ENCODE results near the gene ABR. TPM values are rescaled to one million over a fixed set of nuclear protein-coding genes. Genes with fewer than 3 reads are reported as not detected.
"Not testable (repeated sequence)": the region's sequence is repeated elsewhere in the genome, so short reads cannot be mapped to it uniquely, and the experiment has no call there.

ABR gene
- total RNA-seq, 2 experiments from 2014 or later = 31.6 to 35.1 TPM

- Mint-ChIP-seq H3K9me3 (no peaks in the 10 kb centered on the region), H3K27me3 (peaks cover 28% of the 10 kb centered on the region), H3K27ac (no peak overlapping the region), H3K4me3 (peak overlapping the region; percentile 75), H3K4me1 (peaks cover 12% of the 10 kb centered on the region), H3K36me3 (no peaks in the 10 kb centered on the region)
- peak; percentile 77 for DNase-seq
Observed at GRCh38 chr17:980406-981291, 199.1 kb downstream of the ABR start.

- H3K36me3 Mint-ChIP-seq = no peaks in the 10 kb centered on the region
- H3K27me3 Mint-ChIP-seq = peaks cover 37% of the 10 kb centered on the region
- peak within 1 kb of the TSS; percentile 75 for H3K4me3 Mint-ChIP-seq
- peak; percentile 87 for DNase-seq
- H3K4me1 Mint-ChIP-seq = peaks cover 12% of the 10 kb centered on the region
- H3K9me3 Mint-ChIP-seq = no peaks in the 10 kb centered on the region
- no peak within 1 kb of the TSS for H3K27ac Mint-ChIP-seq
Observed at GRCh38 chr17:979539-980405, 200.0 kb downstream of the ABR start, which contains the start of gene NXN. Gene NXN (minus strand): TSS chr17:979776.

- no peak for DNase-seq
- H3K9me3 Mint-ChIP-seq = no peaks in the 10 kb centered on the region
- no peak overlapping the region for H3K27ac Mint-ChIP-seq
- peaks cover 12% of the 10 kb centered on the region for H3K4me1 Mint-ChIP-seq
- H3K36me3 Mint-ChIP-seq = no peaks in the 10 kb centered on the region
- H3K27me3 Mint-ChIP-seq = peaks cover 42% of the 10 kb centered on the region
- H3K4me3 Mint-ChIP-seq = no peak overlapping the region
Observed at GRCh38 chr17:979212-979538, 200.6 kb downstream of the ABR start.

GRCh38 chr17:978103-979093 lies 201.4 kb downstream of the ABR start:
- H3K27ac Mint-ChIP-seq = no peak overlapping the region

GRCh38 chr17:977166-977565 lies 202.6 kb downstream of the ABR start:
- Mint-ChIP-seq H3K27me3 (peaks cover 52% of the 10 kb centered on the region), H3K27ac (no peak overlapping the region)

More at GRCh38 chr17:978103-979093, 201.4 kb downstream of the ABR start:
- H3K4me1 Mint-ChIP-seq = peaks cover 12% of the 10 kb centered on the region
- H3K27me3 Mint-ChIP-seq = peaks cover 44% of the 10 kb centered on the region
- H3K4me3 Mint-ChIP-seq = peak overlapping the region; percentile 60
- H3K9me3 Mint-ChIP-seq = no peaks in the 10 kb centered on the region
- H3K36me3 Mint-ChIP-seq = no peaks in the 10 kb centered on the region
- no peak for DNase-seq

GRCh38 chr17:976312-976711 lies 203.5 kb downstream of the ABR start:
- Mint-ChIP-seq H3K27ac (no peak overlapping the region), H3K36me3 (no peaks in the 10 kb centered on the region), H3K9me3 (no peaks in the 10 kb centered on the region), H3K4me3 (no peak overlapping the region), H3K27me3 (peaks cover 60% of the 10 kb centered on the region), H3K4me1 (peaks cover 12% of the 10 kb centered on the region)
- no peak for DNase-seq

More at GRCh38 chr17:977166-977565, 202.6 kb downstream of the ABR start:
- Mint-ChIP-seq H3K36me3 (no peaks in the 10 kb centered on the region), H3K4me3 (no peak overlapping the region), H3K4me1 (peaks cover 12% of the 10 kb centered on the region), H3K9me3 (no peaks in the 10 kb centered on the region)
- DNase-seq = no peak

- H3K4me1 Mint-ChIP-seq = peaks cover 10% of the 10 kb centered on the region
- no peak overlapping the region for H3K4me3 Mint-ChIP-seq
- H3K36me3 Mint-ChIP-seq = no peaks in the 10 kb centered on the region
- peaks cover 69% of the 10 kb centered on the region for H3K27me3 Mint-ChIP-seq
- H3K27ac Mint-ChIP-seq = no peak overlapping the region
- no peak for DNase-seq
- no peaks in the 10 kb centered on the region for H3K9me3 Mint-ChIP-seq
Observed at GRCh38 chr17:975371-975915, 204.3 kb downstream of the ABR start.

- DNase-seq, H3K27ac Mint-ChIP-seq, H3K4me1 Mint-ChIP-seq, H3K9me3 Mint-ChIP-seq, H3K4me3 Mint-ChIP-seq, H3K36me3 Mint-ChIP-seq: not testable (repeated sequence)
- peaks cover 76% of the 10 kb centered on the region for H3K27me3 Mint-ChIP-seq
Observed at GRCh38 chr17:974778-975177, 205.0 kb downstream of the ABR start.

GRCh38 chr17:973053-973452 lies 206.7 kb downstream of the ABR start:
- Mint-ChIP-seq H3K27me3 (peaks cover 88% of the 10 kb centered on the region), H3K9me3 (no peaks in the 10 kb centered on the region), H3K4me1 (peaks cover 4% of the 10 kb centered on the region)

GRCh38 chr17:971861-972260 lies 207.9 kb downstream of the ABR start:
- not testable (repeated sequence) for H3K9me3 Mint-ChIP-seq, H3K27ac Mint-ChIP-seq, H3K36me3 Mint-ChIP-seq, DNase-seq, H3K4me1 Mint-ChIP-seq, H3K4me3 Mint-ChIP-seq
- H3K27me3 Mint-ChIP-seq = peaks cover 84% of the 10 kb centered on the region

More at GRCh38 chr17:973053-973452, 206.7 kb downstream of the ABR start:
- Mint-ChIP-seq H3K27ac (no peak overlapping the region), H3K4me3 (no peak overlapping the region), H3K36me3 (no peaks in the 10 kb centered on the region)
- no peak for DNase-seq

- H3K27me3 Mint-ChIP-seq = peaks cover 72% of the 10 kb centered on the region
- peaks cover 3% of the 10 kb centered on the region for H3K4me1 Mint-ChIP-seq
- no peak overlapping the region for H3K27ac Mint-ChIP-seq
- H3K9me3 Mint-ChIP-seq = no peaks in the 10 kb centered on the region
- no peak overlapping the region for H3K4me3 Mint-ChIP-seq
- H3K36me3 Mint-ChIP-seq = no peaks in the 10 kb centered on the region
- DNase-seq = no peak
Observed at GRCh38 chr17:970364-970763, 209.4 kb downstream of the ABR start.

GRCh38 chr17:969811-970355 lies 209.9 kb downstream of the ABR start:
- Mint-ChIP-seq H3K27me3 (peaks cover 72% of the 10 kb centered on the region), H3K4me3 (peak overlapping the region; percentile 39), H3K9me3 (no peaks in the 10 kb centered on the region), H3K27ac (no peak overlapping the region), H3K4me1 (peaks cover 3% of the 10 kb centered on the region), H3K36me3 (no peaks in the 10 kb centered on the region)
- no peak for DNase-seq

GRCh38 chr17:968812-969730 lies 210.7 kb downstream of the ABR start:
- DNase-seq = no peak
- no peak overlapping the region for H3K27ac Mint-ChIP-seq
- no peaks in the 10 kb centered on the region for H3K36me3 Mint-ChIP-seq
- peaks cover 72% of the 10 kb centered on the region for H3K27me3 Mint-ChIP-seq
- H3K9me3 Mint-ChIP-seq = no peaks in the 10 kb centered on the region
- H3K4me1 Mint-ChIP-seq = peaks cover 3% of the 10 kb centered on the region
- no peak overlapping the region for H3K4me3 Mint-ChIP-seq
